HG03439 (cell line): ENCODE data around the gene PROSER2.

Experiments used
- ATAC-seq: cut with Tn5 transposase; IDR thresholded peaks from one replicate; pipeline ENCODE4 v1.9.1; 2021; ENCODE audit warnings: mild to moderate bottlenecking, moderate library complexity; ENCODE audit not compliant: unreplicated experiment

The PROSER2 gene

GRCh38 chr10:11864727-11865126 lies 41.6 kb downstream of the PROSER2 start:
- no peak for ATAC-seq

- ATAC-seq, result no peak
Observed at GRCh38 chr10:11865561-11865960, 42.4 kb downstream of the PROSER2 start.

GRCh38 chr10:11866199-11866925 lies 43.2 kb downstream of the PROSER2 start:
- ATAC-seq, result no peak

DNA sequence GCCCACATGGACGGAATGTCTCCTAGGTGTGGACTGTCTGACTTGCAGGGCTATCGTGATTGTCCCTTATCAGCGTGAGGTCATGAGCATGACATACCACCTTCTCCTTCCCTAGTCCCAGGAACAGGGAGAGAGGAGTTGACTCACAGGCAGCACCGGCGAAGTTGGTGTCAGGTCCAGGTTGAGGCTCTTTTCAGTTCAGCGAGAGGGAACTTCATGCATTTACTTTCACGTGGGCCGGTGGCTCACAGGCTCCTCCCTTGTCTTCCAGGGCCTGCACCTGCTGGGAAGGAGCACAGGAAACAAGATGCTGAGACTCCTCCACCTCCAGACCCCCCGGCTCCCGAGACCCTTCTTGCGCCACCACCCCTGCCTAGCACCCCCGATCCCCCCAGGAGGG lies 46.1 kb downstream of the PROSER2 start:
- no peak for ATAC-seq

- ATAC-seq, result no peak
Observed at GRCh38 chr10:11869743-11870460, 46.7 kb downstream of the PROSER2 start.

DNA sequence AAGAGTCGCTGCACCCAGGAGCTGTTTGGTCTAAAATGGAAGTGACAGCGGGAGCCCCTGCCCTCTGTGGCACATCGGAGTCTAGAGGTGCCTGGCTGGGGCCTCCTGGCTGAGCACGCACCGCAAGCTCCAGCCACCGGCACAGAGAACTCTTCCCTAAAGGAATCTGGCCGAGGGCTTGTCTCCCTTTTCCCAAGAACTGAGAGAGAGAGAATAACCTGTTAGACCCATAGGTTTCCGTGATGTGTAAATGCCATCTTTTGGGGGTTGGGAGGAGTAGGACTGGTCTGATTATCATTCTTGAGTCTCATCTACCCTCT lies 47.3 kb downstream of the PROSER2 start:
- no peak for ATAC-seq

DNA sequence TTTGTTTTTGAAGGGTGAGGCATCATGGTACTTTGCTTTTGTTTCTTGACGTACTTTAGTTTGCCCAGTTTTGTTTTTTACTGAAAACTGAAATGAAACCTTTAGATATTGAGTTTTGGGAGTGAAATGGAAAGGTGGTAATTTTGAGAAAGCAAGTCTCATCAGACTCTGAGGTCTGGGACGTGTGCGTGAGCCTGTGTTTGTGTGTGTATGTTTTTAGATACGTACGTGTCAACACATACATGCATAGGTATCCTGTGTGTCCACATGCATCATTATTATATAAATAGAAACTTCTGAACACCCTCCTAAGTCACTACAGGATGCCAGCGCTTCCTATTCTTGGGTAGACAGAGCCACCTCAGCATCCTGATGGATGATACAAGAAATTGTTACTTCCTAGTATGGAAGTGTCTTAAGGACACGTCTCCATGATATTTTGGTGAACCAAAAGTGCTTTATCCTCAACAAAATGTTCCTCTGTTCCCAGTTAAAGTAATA lies 47.8 kb downstream of the PROSER2 start:
- no peak for ATAC-seq

DNA sequence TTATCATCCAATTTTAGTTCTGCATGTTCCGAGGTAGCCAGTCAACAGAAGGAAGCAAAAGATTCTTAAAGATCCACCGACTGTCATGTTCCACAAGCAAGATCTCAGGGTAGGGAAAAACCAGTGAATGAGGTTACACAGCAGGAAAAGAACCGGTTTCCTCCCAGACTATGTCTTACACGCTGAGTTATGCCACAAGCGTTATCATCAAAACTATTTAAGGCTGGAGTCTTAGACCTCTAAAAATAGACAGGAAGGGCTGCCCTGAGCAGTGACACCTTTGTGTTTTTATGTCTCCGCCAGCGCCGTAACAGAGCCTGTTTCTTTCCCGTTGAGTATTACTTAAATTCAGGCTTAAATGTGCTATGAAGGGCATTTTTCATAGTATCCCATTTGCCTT lies 48.3 kb downstream of the PROSER2 start:
- no peak for ATAC-seq

- no peak for ATAC-seq
Observed at GRCh38 chr10:11874568-11875493, 51.7 kb downstream of the PROSER2 start.

- ATAC-seq, result no peak
Observed at GRCh38 chr10:11875494-11876281, 52.5 kb downstream of the PROSER2 start.

DNA sequence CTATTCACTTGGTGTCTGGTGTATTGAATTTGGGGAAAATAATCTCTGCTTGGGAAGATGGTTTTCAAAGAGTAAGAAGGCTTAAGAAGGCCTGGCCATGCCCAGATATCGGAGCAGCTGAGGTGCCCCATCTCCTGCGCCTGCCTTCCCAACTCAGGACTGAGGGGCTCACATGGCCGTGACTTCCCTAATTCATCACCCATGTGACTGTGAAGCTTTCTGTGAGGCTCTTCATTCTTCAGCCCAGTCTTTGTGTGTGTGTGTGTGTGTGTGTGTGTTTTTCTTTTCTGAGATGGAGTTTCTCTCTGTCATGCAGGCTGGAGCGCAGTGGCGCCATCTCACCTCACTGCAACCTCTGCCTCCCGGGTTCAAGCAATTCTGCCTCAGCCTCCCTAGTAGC lies 53.2 kb downstream of the PROSER2 start:
- no peak for ATAC-seq

DNA sequence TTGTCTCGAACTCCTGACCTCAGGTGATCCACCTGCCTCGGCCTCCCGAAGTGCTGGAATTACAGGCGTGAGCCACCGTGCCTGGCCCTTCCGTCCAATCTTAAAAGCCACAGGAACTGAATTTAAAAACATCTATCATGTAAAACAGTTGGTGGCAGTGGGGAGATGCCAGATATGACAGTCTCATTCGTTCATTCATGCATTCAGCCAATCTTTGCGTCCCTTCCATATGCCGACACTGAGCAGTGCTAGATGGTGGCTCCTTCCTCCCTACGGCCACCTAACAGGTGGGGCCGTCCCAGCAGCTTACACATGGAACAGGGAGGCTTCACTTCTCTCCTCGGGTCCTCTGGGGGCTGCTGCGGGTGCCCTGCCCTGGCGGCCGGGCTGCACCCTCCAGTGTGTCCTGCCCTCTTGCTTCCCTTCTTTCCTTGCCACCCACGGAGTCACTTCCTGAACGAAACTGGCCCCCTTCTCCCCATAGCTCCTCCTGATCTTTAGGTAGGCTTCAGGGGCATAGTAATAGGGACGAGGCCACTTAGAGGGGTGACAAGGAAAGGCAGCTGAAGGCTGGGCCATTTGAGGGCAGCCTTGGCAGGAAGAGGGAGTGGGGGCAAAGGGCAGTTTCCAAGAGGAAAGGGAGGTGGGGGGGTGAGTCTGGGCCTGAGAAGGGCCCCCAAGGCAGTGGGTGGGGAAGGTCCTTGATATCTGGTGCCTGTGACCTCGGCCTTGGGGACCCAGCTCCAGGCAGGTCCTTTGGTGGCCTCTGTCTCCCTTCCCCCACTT lies 53.8 kb downstream of the PROSER2 start:
- no peak for ATAC-seq

DNA sequence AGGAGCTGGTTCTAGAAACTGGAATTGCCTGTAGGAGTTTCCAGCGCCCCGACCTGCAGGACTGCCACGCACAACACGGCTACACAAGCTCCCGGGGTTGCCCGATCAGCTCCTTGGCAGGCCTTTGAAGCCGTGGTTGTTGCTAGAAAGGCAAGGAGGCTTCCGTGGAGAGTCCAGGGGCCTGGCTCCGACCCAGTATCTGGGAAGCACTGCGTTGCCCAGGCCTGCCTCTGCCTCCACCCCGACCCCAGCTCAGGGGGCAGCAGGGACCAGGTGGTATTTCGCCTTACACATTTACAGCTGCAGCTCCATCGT lies 54.4 kb downstream of the PROSER2 start:
- no peak for ATAC-seq

DNA sequence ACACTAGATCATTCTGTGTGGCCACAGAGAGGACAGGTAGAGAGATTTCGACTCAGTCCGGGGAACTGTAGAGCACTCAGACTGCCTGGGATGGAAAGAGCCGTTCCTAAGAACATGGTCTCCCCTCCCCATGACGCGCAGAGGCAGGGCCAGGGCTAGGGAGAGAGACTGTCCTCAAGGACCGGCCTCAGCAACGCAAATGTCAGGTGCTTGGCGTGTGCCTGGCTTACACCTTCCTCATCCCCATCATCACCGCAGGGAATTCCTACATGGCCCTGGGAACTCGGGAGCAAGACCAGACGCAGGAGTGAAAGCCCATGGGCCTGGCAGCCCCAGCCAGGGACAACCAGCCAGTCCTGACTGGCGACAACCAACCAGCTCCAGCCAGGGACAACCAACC lies 55.6 kb downstream of the PROSER2 start:
- no peak for ATAC-seq

GRCh38 chr10:11879387-11880094 lies 56.4 kb downstream of the PROSER2 start:
- ATAC-seq, result no peak

GRCh38 chr10:11880151-11881029 lies 57.2 kb downstream of the PROSER2 start:
- no peak for ATAC-seq

GRCh38 chr10:11881030-11881476 lies 57.9 kb downstream of the PROSER2 start:
- no peak for ATAC-seq
